Fibroblast of lung (primary cell): ENCODE data around the gene SMTNL1. TPM values are rescaled to one million over a fixed set of nuclear protein-coding genes. Genes with fewer than 3 reads are reported as not detected.

Experiments
- DNase-seq, 2 donors: peaks; one replicate each; pipeline versions ENCODE4 v3.0.0 to v3.0.0-alpha.2; 2010; ENCODE audit warnings: low read depth in 2 of 2
- H2AFZ ChIP-seq: 2 replicates; pipeline ENCODE4 v1.5.1; 2012; ENCODE audit warnings: low read length, control low read depth, inconsistent platforms
- H3K27ac ChIP-seq: 2 replicates; pipeline ENCODE4 v1.5.1; 2011; ENCODE audit warnings: low read length, control low read depth; ENCODE audit not compliant: insufficient read depth
- H3K27me3 ChIP-seq: 2 replicates; pipeline ENCODE4 v1.5.1; 2011; ENCODE audit warnings: mild to moderate bottlenecking, low read length; ENCODE audit not compliant: control insufficient read depth, insufficient read depth
- H3K36me3 ChIP-seq: 2 replicates; pipeline ENCODE4 v1.5.1; 2011; ENCODE audit warnings: low read length; ENCODE audit not compliant: control insufficient read depth, insufficient read depth
- H3K4me1 ChIP-seq: 2 replicates; pipeline ENCODE4 v1.5.1; 2011; ENCODE audit warnings: low read length; ENCODE audit not compliant: control insufficient read depth, insufficient read depth; ENCODE audit errors: extremely low read depth
- H3K4me2 ChIP-seq: 2 replicates; pipeline ENCODE4 v1.5.1; 2011; ENCODE audit warnings: low read length, control low read depth; ENCODE audit not compliant: insufficient read depth; ENCODE audit errors: extremely low read depth
- H3K4me3 ChIP-seq, 4 experiments: fragments of 200-600 bp in 1 of 4; sonication (generic) in 1 of 4; replicated peaks in 1 of 4; 2 replicates each; pipeline ENCODE4 v1.5.1; 2011 to 2016; ENCODE audit warnings: low read length in 4 of 4, low read depth in 3 of 4, mild to moderate bottlenecking in 3 of 4, control low read depth in 2 of 4, inconsistent platforms in 1 of 4, mixed read lengths in 1 of 4; ENCODE audit not compliant: insufficient read depth in 1 of 4; ENCODE audit errors: control extremely low read depth in 1 of 4
- H3K79me2 ChIP-seq: 2 replicates; pipeline ENCODE4 v1.5.1; 2012; ENCODE audit warnings: mild to moderate bottlenecking, low read length, inconsistent platforms; ENCODE audit not compliant: control insufficient read depth, insufficient read depth
- H3K9ac ChIP-seq: 2 replicates; pipeline ENCODE4 v1.5.1; 2011; ENCODE audit warnings: mild to moderate bottlenecking, low read length, control low read depth; ENCODE audit not compliant: insufficient read depth
- H3K9me3 ChIP-seq: 2 replicates; pipeline ENCODE4 v1.5.1; 2012; ENCODE audit warnings: low read depth, low read length; ENCODE audit not compliant: control insufficient read depth, insufficient read depth
- H4K20me1 ChIP-seq: 2 replicates; pipeline ENCODE4 v1.5.1; 2011; ENCODE audit warnings: low read length; ENCODE audit not compliant: control insufficient read depth, insufficient read depth; ENCODE audit errors: extremely low read depth
- EZH2 ChIP-seq: IDR thresholded peaks from 2 replicates; pipeline ENCODE4 v1.5.1; 2012; ENCODE audit warnings: low read length, control low read depth, mild to moderate bottlenecking; ENCODE audit errors: missing control alignments
- polyA plus RNA-seq, 2 donors: library from polyadenylated mRNA; depleted of rRNA in 1 of 2; stranded (reverse) in 1 of 2; unstranded in 1 of 2; fragments of >200 nt; gene quantifications; 2 replicates each; pipeline ENCODE4 v1.2.1, GENCODE V29; 2011 to 2012; ENCODE audit warnings: missing spikeins in 1 of 2
- total RNA-seq: library from RNA; depleted of rRNA; stranded (reverse); fragments of >200 nt; gene quantifications from 2 replicates; pipeline ENCODE4 v1.2.1, GENCODE V29; 2014
- TF ChIP-seq, protein P1 (sequence below), 2 donors: IDR thresholded peaks in 1 of 2; conservative IDR thresholded peaks in 1 of 2; 1 replicate in 1 of 2; 2 replicates in 1 of 2; pipeline ENCODE4 v1.5.1; 2011 to 2012; ENCODE audit warnings: low read length in 2 of 2, control low read depth in 1 of 2, inconsistent platforms in 1 of 2, low read depth in 1 of 2, mild to moderate bottlenecking in 1 of 2

The SMTNL1 gene
- total and polyA plus RNA-seq, 2 donors (not counting 1 experiment from before 2014, with no cell fraction given) = not detected

DNA sequence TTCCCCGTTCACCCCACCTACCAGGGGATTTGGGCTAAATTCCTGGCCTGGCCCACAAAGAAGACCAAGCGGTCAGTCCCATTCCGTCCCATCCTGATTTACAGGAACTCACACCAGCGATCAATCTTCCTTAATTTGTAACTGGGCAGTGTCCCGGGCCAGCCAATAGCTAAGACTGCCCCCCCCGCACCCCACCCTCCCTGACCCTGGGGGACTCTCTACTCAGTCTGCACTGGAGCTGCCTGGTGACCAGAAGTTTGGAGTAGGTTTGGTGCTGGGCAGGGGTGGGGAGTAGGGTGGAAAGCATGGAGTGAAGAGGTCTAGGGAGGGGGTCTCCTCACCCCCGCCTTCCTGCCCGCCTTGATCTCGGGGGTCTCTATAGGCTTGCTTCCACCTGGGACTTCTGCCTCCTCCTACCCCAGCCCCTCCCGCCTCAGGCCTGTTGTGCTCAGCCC lies 60.1 kb downstream of the SMTNL1 start, which contains the start of gene SERPING1:
Gene SERPING1, plus strand, starts transcription at position 225 of the 455 bp plus-strand sequence. CDS start 586 bp downstream, outside the sequence.
- no peaks in the 10 kb centered on the region for H3K9me3 ChIP-seq
- no peaks in the 10 kb centered on the region for H3K79me2 ChIP-seq
- H3K27ac ChIP-seq = peak within 1 kb of the TSS; percentile 72
- DNase-seq = peak in 1 of 2 donors; percentile 48
- H2AFZ ChIP-seq = peak within 1 kb of the TSS; percentile 60
- peaks cover 12% of the 10 kb centered on the region for H3K4me1 ChIP-seq
- peak within 1 kb of the TSS; percentile 90 for H3K4me2 ChIP-seq
- peak within 1 kb of the TSS; percentile 64 for H3K9ac ChIP-seq
- H3K4me3 ChIP-seq = peak within 1 kb of the TSS; percentile 36 to 65 (median 54)
- H4K20me1 ChIP-seq = no peaks in the 10 kb centered on the region
- peaks cover 4% of the 10 kb centered on the region for H3K27me3 ChIP-seq
- TF ChIP-seq, protein P1, sequence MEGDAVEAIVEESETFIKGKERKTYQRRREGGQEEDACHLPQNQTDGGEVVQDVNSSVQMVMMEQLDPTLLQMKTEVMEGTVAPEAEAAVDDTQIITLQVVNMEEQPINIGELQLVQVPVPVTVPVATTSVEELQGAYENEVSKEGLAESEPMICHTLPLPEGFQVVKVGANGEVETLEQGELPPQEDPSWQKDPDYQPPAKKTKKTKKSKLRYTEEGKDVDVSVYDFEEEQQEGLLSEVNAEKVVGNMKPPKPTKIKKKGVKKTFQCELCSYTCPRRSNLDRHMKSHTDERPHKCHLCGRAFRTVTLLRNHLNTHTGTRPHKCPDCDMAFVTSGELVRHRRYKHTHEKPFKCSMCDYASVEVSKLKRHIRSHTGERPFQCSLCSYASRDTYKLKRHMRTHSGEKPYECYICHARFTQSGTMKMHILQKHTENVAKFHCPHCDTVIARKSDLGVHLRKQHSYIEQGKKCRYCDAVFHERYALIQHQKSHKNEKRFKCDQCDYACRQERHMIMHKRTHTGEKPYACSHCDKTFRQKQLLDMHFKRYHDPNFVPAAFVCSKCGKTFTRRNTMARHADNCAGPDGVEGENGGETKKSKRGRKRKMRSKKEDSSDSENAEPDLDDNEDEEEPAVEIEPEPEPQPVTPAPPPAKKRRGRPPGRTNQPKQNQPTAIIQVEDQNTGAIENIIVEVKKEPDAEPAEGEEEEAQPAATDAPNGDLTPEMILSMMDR (conservative IDR thresholded peaks at IDR 0.05 in 1 of 2, IDR thresholded peaks at IDR 0.05 in 1 of 2; ENCODE audit: low read depth in 1 of 2, low read length in 2 of 2) = no peak
- no peak for TF ChIP-seq EZH2
- H3K36me3 ChIP-seq = no peaks in the 10 kb centered on the region

DNA sequence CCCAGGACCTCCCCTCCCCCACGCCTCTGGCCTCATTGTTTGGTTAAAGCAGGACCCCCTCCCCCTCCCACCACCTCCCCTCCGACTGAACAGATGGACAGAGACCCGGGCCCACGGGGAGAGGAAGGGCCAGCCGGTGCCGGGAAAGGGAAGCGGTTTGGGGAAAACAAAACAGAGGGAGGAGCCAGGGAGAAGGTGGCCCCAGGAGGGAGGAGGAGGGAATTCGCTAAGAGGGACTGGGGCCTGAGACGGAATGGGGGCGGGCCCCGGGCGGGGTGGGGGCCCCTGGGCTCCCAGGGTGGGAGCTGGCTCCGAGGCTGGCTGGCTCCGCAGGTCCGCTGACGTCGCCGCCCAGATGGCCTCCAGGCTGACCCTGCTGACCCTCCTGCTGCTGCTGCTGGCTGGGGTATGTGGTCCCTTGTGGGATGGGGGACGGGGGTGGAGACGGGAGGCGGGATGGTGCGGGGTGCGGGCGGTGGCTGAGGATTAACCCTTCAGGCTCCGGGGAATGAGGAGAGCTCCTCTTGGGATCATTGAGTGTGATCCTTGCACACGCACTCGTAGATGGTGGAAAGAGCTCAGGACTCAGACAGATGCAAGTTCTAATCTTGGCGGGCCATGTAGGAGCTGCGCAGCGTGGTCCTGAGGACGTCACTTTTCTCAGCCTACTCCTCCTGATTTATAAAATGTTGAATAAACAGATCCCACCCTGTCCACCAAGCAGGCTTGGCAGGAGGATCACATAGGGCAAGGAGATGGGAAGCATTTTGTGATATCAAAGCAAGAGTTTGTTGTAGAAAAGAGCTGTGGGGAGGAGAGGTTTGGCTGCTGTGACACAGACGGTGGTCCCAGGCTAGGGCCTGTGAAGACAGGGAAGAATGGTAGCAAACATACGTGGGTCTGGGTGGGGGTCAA lies 60.8 kb downstream of the SMTNL1 start:
- H2AFZ ChIP-seq = peak overlapping the region; percentile 49
- H3K4me3 ChIP-seq = peak overlapping the region; percentile 36 to 65 (median 54)
- peak overlapping the region; percentile 72 for H3K27ac ChIP-seq
- peak; percentile 16 to 78 for DNase-seq
- no peaks in the 10 kb centered on the region for H4K20me1 ChIP-seq
- no peaks in the 10 kb centered on the region for H3K36me3 ChIP-seq
- H3K79me2 ChIP-seq = no peaks in the 10 kb centered on the region
- peak overlapping the region; percentile 90 for H3K4me2 ChIP-seq
- TF ChIP-seq EZH2 = no peak
- peaks cover 12% of the 10 kb centered on the region for H3K4me1 ChIP-seq
- peaks cover 2% of the 10 kb centered on the region for H3K27me3 ChIP-seq
- H3K9ac ChIP-seq = peak overlapping the region; percentile 64
- no peaks in the 10 kb centered on the region for H3K9me3 ChIP-seq

DNA sequence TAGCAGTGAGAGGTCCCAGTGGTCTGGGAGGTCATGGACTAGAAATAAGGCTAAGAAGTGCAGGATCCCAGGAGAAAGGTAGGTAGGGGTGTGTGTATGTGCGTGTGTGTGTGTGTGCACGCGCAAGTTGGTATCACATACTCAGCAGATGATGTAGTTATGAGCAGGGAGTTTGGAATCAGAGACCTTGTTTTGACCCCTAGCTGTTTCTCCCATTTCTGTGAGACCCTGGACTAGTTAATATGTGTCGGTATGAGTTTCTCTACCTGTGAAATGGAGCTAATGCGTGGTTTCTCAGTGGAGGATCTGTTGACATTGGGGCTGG lies 61.4 kb downstream of the SMTNL1 start:
- peaks cover 12% of the 10 kb centered on the region for H3K4me1 ChIP-seq
- no peaks in the 10 kb centered on the region for H3K36me3 ChIP-seq
- peak; percentile 37 to 51 for DNase-seq
- no peaks in the 10 kb centered on the region for H4K20me1 ChIP-seq
- H3K27me3 ChIP-seq = peaks cover 2% of the 10 kb centered on the region
- H3K9ac ChIP-seq = peak overlapping the region; percentile 53
- no peaks in the 10 kb centered on the region for H3K9me3 ChIP-seq
- H2AFZ ChIP-seq = peak overlapping the region; percentile 49
- TF ChIP-seq EZH2 = no peak
- TF ChIP-seq, protein P1 (conservative IDR thresholded peaks at IDR 0.05 in 1 of 2, IDR thresholded peaks at IDR 0.05 in 1 of 2; ENCODE audit: low read depth in 1 of 2, low read length in 2 of 2) = no peak
- H3K27ac ChIP-seq = peak overlapping the region; percentile 72
- H3K79me2 ChIP-seq = no peaks in the 10 kb centered on the region
- peak overlapping the region; percentile 90 for H3K4me2 ChIP-seq
- H3K4me3 ChIP-seq = peak overlapping the region; percentile 36 to 65 (median 54)
